ENCODE results near the gene NDEL1. TPM values are rescaled to one million over a fixed set of nuclear protein-coding genes. Genes with fewer than 3 reads are reported as not detected.

The NDEL1 gene
- total RNA-seq, 1 experiment from 2014 or later: 34.7 TPM

DNA sequence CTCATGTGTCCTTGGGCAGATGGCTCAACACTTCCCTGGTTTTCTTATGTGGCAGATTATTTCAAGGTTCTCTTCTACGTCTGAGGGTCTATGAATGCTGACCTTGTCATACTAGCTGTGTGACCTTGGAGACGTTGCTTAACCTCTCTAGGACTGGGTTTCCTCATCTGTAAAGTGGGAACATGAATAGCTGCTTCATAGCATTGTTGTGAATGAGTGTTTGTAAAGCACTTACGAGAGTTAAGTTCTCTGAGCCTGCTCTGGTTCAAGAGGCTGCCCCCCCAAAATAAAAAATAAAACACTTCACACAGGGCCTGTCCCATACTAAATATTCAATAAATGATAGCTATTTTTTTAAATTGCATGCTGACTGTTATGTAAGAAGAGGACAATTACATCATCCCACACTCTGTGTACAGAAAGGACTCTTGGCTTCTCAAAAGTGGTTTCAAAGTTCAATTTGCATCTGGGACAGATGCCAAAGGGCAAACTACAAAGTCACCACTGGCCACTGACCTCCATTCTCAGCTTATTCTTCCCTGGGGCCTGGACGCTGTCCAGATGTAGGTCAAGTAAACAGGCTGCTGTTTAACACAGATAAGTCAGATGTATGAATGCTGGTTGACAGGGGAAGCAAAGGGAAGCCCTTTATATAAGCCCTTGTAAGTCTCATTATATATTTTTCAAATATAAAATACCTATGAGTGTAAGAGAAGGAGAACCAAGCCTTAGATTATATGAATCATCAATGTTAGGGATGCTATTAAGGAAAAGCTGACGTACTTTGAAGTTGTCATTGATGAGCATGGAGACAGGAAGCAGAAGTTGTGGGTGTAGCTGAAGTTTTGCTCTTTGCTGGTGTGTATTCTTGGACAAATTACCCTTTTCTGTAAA, 15.4 kb upstream of the NDEL1 start:
- ATAC-seq: no peak
- TF ChIP-seq GABPB1 (CRISPR knock-in tag; IDR thresholded peaks at IDR 0.05) (peak; percentile 97), SMAD3 (CRISPR knock-in tag; IDR thresholded peaks at IDR 0.05; ENCODE audit: borderline replicate concordance) (no peak), PRRX2 (CRISPR knock-in tag; IDR thresholded peaks at IDR 0.05) (no peak), ESRRA (CRISPR knock-in tag; IDR thresholded peaks at IDR 0.05; ENCODE audit: borderline replicate concordance) (no peak)
- TF ChIP-seq, protein P1, sequence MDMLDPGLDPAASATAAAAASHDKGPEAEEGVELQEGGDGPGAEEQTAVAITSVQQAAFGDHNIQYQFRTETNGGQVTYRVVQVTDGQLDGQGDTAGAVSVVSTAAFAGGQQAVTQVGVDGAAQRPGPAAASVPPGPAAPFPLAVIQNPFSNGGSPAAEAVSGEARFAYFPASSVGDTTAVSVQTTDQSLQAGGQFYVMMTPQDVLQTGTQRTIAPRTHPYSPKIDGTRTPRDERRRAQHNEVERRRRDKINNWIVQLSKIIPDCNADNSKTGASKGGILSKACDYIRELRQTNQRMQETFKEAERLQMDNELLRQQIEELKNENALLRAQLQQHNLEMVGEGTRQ (CRISPR knock-in tag; IDR thresholded peaks at IDR 0.05): no peak
- POLR2A ChIA-PET: no interaction called here
- Mint-ChIP-seq H3K4me1 (no peaks in the 10 kb centered on the region), H3K9me3 (no peaks in the 10 kb centered on the region), H3K27me3 (ENCODE audit: low read depth) (peaks cover 20% of the 10 kb centered on the region), H3K27ac (no peak overlapping the region), H3K4me3 (no peak overlapping the region), H3K36me3 (no peaks in the 10 kb centered on the region)
- CTCF ChIA-PET: interaction anchor here (0.6 to 2.4 kb wide), 3 partner anchors 10 to 320 kb away, joined by 3 to 17 read pairs (median 3); no protein-coding TSS in a partner anchor
- no peak for DNase-seq (ENCODE audit: low spot score)

DNA sequence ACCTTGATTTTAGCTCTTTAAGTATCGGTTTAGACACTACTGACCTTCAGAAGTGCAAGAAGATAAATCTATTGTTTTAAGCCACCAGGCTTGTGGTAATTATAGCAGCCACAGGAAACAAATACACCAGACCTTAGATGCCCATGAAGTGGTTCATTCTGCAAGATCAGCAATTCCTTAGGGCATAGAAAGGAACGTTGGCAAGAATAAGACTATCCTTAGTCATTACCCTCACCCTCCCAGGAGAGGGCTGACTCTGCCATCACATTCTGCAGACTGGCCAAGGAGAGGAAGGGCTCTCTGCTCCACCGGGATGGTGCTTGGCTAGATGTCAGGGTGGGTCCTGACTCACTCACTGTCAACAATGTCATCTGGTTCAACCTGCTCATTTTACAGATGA, 14.1 kb upstream of the NDEL1 start:
- ATAC-seq: no peak
- POLR2A ChIA-PET: no interaction called here
- peaks cover 14% of the 10 kb centered on the region for H3K27me3 Mint-ChIP-seq (ENCODE audit: low read depth)
- TF ChIP-seq ETV6 (CRISPR knock-in tag; IDR thresholded peaks at IDR 0.05): no peak
- TF ChIP-seq, protein P2, sequence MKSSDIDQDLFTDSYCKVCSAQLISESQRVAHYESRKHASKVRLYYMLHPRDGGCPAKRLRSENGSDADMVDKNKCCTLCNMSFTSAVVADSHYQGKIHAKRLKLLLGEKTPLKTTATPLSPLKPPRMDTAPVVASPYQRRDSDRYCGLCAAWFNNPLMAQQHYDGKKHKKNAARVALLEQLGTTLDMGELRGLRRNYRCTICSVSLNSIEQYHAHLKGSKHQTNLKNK (CRISPR knock-in tag; IDR thresholded peaks at IDR 0.05): no peak
- no peak for TF ChIP-seq SMAD3 (CRISPR knock-in tag; IDR thresholded peaks at IDR 0.05; ENCODE audit: borderline replicate concordance)
- TF ChIP-seq TCF7 (CRISPR knock-in tag; IDR thresholded peaks at IDR 0.05; ENCODE audit: low read depth): no peak
- H3K4me1 Mint-ChIP-seq: no peaks in the 10 kb centered on the region
- CTCF ChIA-PET: interaction anchor here (0.9 to 2.4 kb wide), 3 partner anchors 8 to 38 kb away, joined by 3 to 17 read pairs (median 3); no protein-coding TSS in a partner anchor
- H3K27ac Mint-ChIP-seq: no peak overlapping the region
- no peak for DNase-seq (ENCODE audit: low spot score)
- no peaks in the 10 kb centered on the region for H3K36me3 Mint-ChIP-seq
- H3K9me3 Mint-ChIP-seq: no peaks in the 10 kb centered on the region
- H3K4me3 Mint-ChIP-seq: no peak overlapping the region

DNA sequence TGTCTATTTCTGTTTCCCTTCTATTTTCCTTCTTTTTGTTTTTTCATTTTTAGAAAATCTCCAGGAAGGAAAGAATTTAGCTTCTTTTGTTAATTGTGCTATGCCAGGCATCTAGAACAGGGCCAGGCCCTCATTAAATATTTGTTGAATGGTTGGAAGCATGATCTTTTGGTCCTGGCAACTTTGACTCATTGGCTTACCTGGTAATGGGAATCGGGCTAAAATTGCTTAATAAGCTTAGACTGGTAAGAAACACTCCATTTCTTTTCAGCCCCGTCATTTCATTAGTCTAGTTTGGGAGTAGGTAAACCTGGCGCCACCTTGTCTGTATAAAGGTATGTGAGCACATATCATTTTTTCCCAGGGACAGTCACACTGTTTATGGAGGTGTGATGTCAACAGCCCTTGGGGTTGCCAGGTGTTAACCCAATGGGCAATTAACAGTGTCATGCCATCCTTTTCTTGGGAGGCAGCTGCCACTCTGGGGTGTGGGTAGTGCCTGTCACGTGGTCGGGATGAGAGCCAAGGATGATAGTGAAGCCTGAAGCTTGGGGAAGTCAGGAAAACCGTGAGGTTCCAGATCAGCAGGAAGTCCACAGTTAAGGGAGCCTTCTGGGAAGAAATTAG, 9.5 kb upstream of the NDEL1 start:
- Mint-ChIP-seq H3K27me3 (ENCODE audit: low read depth) (peaks cover 4% of the 10 kb centered on the region), H3K4me3 (no peak overlapping the region), H3K27ac (no peak overlapping the region), H3K9me3 (no peaks in the 10 kb centered on the region), H3K36me3 (no peaks in the 10 kb centered on the region), H3K4me1 (no peaks in the 10 kb centered on the region)
- ChIA-PET POLR2A (no interaction called here), CTCF (interaction anchor here (1.0 kb wide), 1 partner anchor 42 kb away, joined by 4 read pairs; no protein-coding TSS in a partner anchor)
- TF ChIP-seq, protein P3, sequence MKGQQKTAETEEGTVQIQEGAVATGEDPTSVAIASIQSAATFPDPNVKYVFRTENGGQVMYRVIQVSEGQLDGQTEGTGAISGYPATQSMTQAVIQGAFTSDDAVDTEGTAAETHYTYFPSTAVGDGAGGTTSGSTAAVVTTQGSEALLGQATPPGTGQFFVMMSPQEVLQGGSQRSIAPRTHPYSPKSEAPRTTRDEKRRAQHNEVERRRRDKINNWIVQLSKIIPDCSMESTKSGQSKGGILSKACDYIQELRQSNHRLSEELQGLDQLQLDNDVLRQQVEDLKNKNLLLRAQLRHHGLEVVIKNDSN (CRISPR knock-in tag; IDR thresholded peaks at IDR 0.05): no peak
- TF ChIP-seq, protein P4, sequence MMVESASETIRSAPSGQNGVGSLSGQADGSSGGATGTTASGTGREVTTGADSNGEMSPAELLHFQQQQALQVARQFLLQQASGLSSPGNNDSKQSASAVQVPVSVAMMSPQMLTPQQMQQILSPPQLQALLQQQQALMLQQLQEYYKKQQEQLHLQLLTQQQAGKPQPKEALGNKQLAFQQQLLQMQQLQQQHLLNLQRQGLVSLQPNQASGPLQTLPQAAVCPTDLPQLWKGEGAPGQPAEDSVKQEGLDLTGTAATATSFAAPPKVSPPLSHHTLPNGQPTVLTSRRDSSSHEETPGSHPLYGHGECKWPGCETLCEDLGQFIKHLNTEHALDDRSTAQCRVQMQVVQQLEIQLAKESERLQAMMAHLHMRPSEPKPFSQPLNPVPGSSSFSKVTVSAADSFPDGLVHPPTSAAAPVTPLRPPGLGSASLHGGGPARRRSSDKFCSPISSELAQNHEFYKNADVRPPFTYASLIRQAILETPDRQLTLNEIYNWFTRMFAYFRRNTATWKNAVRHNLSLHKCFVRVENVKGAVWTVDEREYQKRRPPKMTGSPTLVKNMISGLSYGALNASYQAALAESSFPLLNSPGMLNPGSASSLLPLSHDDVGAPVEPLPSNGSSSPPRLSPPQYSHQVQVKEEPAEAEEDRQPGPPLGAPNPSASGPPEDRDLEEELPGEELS (CRISPR knock-in tag; IDR thresholded peaks at IDR 0.05): no peak
- TF ChIP-seq, protein P5, sequence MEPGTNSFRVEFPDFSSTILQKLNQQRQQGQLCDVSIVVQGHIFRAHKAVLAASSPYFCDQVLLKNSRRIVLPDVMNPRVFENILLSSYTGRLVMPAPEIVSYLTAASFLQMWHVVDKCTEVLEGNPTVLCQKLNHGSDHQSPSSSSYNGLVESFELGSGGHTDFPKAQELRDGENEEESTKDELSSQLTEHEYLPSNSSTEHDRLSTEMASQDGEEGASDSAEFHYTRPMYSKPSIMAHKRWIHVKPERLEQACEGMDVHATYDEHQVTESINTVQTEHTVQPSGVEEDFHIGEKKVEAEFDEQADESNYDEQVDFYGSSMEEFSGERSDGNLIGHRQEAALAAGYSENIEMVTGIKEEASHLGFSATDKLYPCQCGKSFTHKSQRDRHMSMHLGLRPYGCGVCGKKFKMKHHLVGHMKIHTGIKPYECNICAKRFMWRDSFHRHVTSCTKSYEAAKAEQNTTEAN (CRISPR knock-in tag; IDR thresholded peaks at IDR 0.05): no peak
- no peak for TF ChIP-seq ZNF219 (CRISPR knock-in tag; IDR thresholded peaks at IDR 0.05; ENCODE audit: borderline replicate concordance)
- TF ChIP-seq SOX15 (CRISPR knock-in tag; IDR thresholded peaks at IDR 0.05): no peak
- no peak for TF ChIP-seq TEAD4 (CRISPR knock-in tag; IDR thresholded peaks at IDR 0.05)
- no peak for TF ChIP-seq RORB (CRISPR knock-in tag; IDR thresholded peaks at IDR 0.05)
- no peak for TF ChIP-seq NFYB (CRISPR knock-in tag; conservative IDR thresholded peaks at IDR 0.05; ENCODE audit: low read depth)
- no peak for DNase-seq (ENCODE audit: low spot score)
- no peak for ATAC-seq

All from WTC11 (cell line).